Hepatocyte (in vitro differentiated cells): ENCODE results near the gene TRPT1.

Experiments used
- CTCF ChIP-seq: fragments of 200-600 bp; sonication (generic); IDR thresholded peaks from 2 replicates; pipeline ENCODE4 v1.5.1; 2016; ENCODE audit warnings: antibody characterized with exemption, mild to moderate bottlenecking; ENCODE audit not compliant: poor library complexity
- EZH2phosphoT487 ChIP-seq: fragments of 200-600 bp; sonication (generic); IDR thresholded peaks from one replicate; pipeline ENCODE4 v1.6.1; 2018; ENCODE audit warnings: antibody characterized with exemption, mild to moderate bottlenecking, low read depth, moderate library complexity; ENCODE audit not compliant: unreplicated experiment, severe bottlenecking

GRCh38 chr11:64263021-64263946 lies 37.3 kb upstream of the TRPT1 start:
- TF ChIP-seq CTCF, result no peak
- no peak for TF ChIP-seq EZH2phosphoT487
